HG02678 (cell line): ENCODE results near the gene MSANTD1.

ENCODE experiments used
- ATAC-seq: cut with Tn5 transposase; IDR thresholded peaks from one replicate; pipeline ENCODE4 v1.9.1; 2021; ENCODE audit warnings: mild to moderate bottlenecking, moderate library complexity; ENCODE audit not compliant: unreplicated experiment

MSANTD1 gene

GRCh38 chr4:3215733-3216132, 33.2 kb upstream of the MSANTD1 start:
- ATAC-seq: no peak

- no peak for ATAC-seq
Measured at GRCh38 chr4:3217266-3217665, 31.7 kb upstream of the MSANTD1 start.

GRCh38 chr4:3217771-3218170, 31.2 kb upstream of the MSANTD1 start:
- no peak for ATAC-seq

DNA sequence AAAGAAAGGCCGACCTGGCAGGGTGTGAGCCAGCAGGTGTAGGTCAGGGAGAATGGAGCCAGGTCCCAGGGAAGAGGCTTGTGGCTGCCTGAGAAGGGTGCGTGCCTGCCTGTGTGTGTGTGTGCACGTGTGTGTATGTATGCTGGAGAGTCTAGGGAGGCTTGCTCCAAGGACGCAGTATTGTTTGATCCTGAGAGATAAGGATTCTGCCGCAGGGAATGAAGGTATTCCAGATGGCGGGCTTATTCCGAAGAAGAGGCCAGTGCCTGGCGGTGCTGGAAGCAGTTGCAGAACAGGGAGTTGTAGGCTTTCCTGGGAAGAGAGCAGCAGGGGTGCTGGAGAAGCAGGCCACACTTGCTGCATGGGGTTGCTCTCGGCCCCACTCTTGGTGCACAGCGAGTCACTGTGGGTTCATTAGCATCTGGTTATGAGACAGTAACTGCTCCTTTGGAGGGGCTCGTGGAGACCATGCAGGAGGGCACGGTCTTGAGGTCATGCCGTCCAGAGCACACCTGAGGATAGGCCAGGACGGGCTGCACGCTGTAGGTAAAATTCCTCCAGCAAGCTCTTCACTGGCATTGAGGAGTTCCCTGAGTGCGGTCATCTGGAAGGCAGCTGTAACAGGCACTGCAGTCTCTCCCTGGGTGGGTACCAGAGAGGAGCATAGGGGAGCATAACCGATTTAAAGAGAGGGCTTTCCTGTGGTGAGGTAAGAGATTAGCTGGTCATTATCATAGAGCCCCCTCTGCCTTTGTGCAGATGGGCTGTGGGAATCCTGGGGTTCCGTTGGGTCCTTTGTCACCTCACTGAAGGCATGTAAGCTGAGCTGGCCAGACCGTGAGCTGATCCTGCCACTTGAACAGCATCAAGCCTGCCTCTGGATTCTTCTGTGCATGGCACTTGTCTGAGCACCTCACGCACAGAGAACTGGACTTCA, 29.9 kb upstream of the MSANTD1 start:
- no peak for ATAC-seq

DNA sequence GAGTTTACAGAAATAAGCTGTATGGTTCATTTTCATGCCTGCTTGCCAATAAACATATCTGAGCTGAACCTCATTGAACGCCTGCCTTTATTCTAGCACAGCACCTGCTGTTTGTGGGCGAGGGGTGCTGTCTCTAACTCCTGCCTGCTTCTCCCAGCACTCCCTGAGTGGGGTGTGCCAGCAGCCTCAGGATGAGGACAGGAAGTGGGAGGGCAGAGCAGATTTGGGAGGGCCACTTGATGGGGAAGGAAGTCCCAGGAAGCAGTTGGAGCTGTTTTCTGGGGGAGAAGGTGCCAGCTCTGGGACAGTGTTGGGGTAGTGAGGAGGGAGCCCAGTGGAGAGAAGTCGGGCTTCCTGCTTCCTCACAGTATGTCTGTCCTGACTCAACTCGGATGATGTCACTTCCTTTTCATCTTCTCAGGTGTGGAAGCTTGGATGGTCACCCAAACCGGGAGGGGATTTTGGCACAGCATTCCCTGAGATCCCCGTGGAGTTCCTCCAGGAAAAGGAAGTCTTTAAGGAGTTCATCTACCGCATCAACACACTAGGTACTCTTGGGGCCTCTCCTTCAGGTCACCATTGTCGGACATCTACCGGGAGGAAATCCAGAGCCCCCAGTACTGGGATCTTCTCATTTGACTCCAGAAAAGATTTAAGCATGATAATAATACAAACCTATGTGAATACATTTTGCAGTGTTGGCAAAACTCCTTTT, 29.0 kb upstream of the MSANTD1 start:
- ATAC-seq: no peak

- ATAC-seq: no peak
Measured at GRCh38 chr4:3220476-3221183, 28.3 kb upstream of the MSANTD1 start.

DNA sequence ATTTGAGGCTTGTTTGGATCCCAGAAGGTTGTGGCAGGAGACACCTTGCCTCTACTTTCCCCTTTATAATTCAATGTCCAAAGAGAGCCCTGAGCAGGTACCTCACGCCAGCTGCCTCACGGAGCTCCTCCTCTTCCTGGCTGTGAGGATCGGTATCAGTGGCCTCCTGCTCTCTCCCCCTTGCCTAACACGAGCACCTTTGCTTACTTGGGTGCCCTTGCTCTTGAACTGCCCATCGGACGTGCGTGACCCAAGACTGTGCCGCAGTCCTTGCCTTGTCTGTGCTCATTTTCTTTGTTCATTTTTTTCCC, 27.8 kb upstream of the MSANTD1 start:
- no peak for ATAC-seq

DNA sequence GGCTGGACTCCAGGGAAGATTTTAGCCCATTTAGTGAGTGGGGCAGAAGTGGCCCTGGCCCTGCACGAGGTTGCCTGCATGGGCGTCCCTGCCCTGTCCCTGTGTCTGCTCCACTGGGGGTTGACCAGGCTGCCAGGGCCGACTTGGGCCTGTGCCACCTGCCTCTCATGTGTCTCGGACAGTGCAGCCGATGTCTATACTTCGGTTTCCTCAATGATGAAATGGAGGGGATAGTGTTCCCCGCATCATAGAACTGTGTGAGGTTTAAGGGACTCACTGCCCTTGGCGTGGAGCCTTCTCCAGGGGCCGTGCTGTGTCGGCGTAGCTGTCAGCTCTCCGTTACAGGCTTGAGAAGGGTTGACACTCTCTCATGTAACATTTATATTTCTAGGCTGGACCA, 27.0 kb upstream of the MSANTD1 start:
- no peak for ATAC-seq

DNA sequence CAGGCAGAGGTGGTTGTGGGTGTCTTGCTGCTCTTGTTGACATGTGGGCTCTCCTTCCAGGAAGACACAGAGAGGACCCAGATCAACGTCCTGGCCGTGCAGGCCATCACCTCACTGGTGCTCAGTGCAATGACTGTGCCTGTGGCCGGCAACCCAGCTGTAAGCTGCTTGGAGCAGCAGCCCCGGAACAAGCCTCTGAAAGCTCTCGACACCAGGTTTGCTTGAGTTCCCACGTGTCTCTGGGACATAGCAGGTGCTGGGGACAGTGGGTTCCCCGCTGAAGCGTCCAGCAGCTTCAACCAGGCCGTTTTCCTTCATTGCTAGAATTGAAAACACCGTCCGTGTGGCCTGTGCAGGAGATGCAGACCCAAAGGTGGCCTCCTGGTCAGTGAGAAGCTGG, 25.6 kb upstream of the MSANTD1 start:
- no peak for ATAC-seq

GRCh38 chr4:3223956-3224748, 24.8 kb upstream of the MSANTD1 start:
- no peak for ATAC-seq

GRCh38 chr4:3225071-3225850, 23.7 kb upstream of the MSANTD1 start:
- no peak for ATAC-seq

DNA sequence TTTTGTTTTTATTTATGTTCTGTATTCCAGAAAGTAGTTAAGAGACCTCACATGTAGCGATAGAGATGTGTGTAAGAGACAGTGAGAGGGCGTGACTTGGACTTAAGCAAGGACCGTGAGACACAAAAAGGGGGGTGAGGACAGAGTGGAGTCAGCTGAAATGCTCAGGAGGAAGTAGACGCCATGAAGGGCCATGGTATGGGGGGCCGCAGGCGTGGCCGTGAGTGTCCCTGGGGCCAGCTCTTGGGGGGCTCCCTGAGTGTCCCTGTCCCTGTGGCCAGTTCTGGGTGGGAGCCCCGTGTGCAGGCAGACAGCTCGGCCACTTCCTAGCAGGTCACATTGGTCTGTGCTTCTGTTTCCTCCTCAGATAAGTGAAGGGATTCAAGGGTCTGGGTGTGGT, 23.0 kb upstream of the MSANTD1 start:
- no peak for ATAC-seq

GRCh38 chr4:3226467-3226866, 22.5 kb upstream of the MSANTD1 start:
- ATAC-seq: no peak

DNA sequence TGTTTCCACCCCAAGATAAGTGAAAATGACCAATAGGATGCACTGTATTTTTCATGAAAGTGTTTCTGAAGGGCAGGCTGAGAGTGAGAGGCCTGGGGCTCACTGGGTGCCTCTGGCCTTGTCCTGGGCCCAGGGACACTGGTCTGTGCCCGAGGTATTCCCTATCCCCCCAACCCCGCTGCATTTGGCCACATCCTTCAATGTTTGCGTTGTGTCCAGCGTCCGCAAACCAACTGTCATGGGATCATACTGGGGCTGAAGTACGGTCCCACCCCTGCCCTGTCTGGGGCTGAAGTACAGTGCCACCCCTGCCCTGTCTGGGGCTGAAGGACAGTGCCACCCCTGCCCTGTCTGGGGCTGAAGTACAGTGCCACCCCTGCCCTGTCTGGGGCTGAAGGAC, 22.0 kb upstream of the MSANTD1 start:
- no peak for ATAC-seq

DNA sequence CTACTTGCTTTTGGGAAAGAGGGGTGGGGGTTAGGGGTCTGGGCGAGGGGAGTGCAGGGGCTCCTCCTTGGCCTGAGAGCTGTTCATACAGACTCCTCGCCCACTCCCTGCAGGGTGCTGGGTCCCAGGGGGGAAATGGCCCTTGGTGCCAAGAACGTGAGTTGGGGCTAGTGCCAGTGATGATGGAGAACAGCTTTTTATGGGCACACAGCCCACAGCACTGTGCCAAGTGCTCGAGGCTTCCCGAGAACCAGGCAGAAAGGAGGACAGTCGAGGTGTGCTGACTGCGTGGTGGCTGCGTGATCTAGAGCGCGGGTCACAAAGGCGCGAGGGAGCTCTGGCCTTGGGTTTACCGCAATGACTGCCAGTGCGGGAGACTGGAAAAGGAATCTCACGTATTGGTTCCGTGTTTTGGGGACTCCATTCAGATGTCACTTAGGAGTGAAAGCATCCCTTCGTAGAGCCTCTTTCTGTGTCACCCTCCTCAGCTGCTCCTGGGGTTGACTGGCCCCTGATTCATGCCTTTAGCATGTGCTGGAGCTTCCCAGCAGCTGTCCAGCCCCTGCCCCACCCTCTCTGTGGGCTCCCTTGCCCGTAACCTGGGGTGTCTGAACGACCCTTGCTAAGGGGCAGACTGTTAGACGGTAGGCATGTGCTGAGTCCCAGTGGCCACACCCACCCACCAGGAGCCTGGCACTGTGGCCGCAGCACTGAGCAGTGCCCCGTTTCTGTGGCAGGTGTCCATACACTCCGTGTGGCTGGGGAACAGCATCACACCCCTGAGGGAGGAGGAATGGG, 20.9 kb upstream of the MSANTD1 start:
- no peak for ATAC-seq

DNA sequence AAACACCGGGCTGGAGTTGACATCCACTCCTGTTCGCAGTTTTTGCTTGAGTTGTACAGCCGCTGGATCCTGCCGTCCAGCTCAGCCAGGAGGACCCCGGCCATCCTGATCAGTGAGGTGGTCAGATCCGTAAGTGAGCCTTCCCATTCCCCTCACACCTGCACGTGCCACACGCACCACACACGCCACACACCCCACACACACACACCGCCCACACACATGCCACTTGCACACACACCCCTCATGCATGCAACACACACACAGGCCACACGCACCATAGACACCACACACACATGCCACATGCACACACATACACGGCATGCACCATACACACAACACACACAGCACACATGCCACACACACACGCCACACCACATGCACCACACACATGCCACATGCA, 20.1 kb upstream of the MSANTD1 start:
- no peak for ATAC-seq

DNA sequence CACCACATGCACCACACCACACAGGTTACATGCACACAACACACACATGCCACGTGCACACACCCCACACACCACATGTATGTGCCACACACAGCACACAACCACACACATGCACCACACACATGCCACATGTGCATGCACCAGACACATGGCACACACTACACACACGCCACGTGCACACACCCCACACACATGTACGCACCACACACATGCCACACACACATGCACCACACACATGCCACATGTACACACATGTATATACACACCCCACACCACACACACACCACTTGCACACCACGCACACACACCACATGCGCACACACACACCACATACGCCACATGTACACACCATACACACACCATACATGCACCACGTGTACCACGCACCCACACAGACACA, 19.6 kb upstream of the MSANTD1 start:
- no peak for ATAC-seq

- ATAC-seq: no peak
Measured at GRCh38 chr4:3229964-3230363, 19.0 kb upstream of the MSANTD1 start.

DNA sequence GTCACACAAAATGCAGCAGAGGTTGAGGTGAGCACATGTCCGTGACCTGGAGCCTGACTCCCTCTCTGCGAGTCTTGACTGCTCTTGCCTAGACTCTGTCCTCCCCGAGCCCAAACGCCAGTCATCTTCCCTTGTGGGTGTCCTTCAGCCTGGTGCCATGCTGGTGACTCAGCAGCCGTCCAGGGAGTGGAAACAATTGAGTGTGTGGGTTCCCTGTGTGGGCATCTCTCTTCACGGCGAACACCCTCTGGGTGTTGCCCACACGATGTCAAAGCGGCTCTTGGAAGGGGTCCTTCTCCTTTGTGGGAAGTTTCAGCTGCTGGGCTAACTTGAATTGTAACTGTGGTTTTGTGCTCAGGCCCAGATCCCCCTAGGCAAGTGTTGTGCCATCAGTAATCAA, 17.5 kb upstream of the MSANTD1 start:
- no peak for ATAC-seq
